Brain microvascular endothelial cell (primary cell): Measurements from ENCODE around the gene NPY5R.

Experiments
- DNase-seq: peaks from one replicate; pipeline ENCODE4 v3.0.0-alpha.2; 2020
- H3K27ac ChIP-seq: fragments of 250-450 bp; sonication (Bioruptor Pico); 2 replicates; pipeline ENCODE4 v1.5.1; 2020; ENCODE audit warnings: mild to moderate bottlenecking, moderate library complexity
- H3K27me3 ChIP-seq: fragments of 250-450 bp; sonication (Bioruptor Pico); replicated peaks from 2 replicates; pipeline ENCODE4 v1.5.1; 2020; ENCODE audit warnings: mild to moderate bottlenecking
- H3K36me3 ChIP-seq: fragments of 250-450 bp; sonication (Bioruptor Pico); replicated peaks from 2 replicates; pipeline ENCODE4 v1.5.1; 2020; ENCODE audit warnings: mild to moderate bottlenecking
- H3K4me3 ChIP-seq: 2 replicates; pipeline ENCODE4 v1.5.1; 2011; ENCODE audit warnings: low read depth, mild to moderate bottlenecking, control low read depth, low read length, moderate library complexity
- in situ Hi-C: cut with HindIII; loops from 2 replicates; pipeline ENCODE4 v1.10.0; 2017; ENCODE audit warnings: low sequenced_read_pairs, low pct_ligation_motif_present
- TF ChIP-seq, protein P1 (sequence below): IDR thresholded peaks from 2 replicates; pipeline ENCODE4 v1.5.1; 2011; ENCODE audit warnings: low read depth, mild to moderate bottlenecking, moderate library complexity, low read length, control low read depth, inconsistent platforms; ENCODE audit errors: missing control alignments

Gene NPY5R

DNA sequence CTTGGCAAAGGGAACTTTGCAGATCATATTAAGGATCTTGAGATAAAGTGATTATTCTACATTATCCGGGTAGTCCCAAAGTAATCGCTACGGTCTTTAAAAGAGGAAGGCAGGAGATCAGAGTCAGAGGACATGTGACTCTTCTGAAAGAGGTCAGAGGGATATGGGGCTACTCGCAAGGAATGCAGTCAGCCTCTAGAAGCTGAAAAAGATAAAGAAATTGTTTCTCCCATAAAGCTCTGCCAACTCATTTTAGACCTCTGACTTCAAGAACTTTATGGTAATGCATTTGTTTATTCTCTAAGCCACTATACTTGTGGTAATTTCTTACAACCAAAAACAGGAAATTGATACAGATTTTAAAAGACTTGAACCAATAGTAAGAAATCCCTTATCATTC lies 48.6 kb downstream of the NPY5R start:
- Histone ChIP-seq H3K4me3 (no peak overlapping the region), H3K27ac (no peak overlapping the region), H3K27me3 (no peaks in the 10 kb centered on the region), H3K36me3 (no peaks in the 10 kb centered on the region)
- in situ Hi-C loops, result no loop called here
- DNase-seq, result no peak
- TF ChIP-seq, protein P1, sequence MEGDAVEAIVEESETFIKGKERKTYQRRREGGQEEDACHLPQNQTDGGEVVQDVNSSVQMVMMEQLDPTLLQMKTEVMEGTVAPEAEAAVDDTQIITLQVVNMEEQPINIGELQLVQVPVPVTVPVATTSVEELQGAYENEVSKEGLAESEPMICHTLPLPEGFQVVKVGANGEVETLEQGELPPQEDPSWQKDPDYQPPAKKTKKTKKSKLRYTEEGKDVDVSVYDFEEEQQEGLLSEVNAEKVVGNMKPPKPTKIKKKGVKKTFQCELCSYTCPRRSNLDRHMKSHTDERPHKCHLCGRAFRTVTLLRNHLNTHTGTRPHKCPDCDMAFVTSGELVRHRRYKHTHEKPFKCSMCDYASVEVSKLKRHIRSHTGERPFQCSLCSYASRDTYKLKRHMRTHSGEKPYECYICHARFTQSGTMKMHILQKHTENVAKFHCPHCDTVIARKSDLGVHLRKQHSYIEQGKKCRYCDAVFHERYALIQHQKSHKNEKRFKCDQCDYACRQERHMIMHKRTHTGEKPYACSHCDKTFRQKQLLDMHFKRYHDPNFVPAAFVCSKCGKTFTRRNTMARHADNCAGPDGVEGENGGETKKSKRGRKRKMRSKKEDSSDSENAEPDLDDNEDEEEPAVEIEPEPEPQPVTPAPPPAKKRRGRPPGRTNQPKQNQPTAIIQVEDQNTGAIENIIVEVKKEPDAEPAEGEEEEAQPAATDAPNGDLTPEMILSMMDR, result no peak

DNA sequence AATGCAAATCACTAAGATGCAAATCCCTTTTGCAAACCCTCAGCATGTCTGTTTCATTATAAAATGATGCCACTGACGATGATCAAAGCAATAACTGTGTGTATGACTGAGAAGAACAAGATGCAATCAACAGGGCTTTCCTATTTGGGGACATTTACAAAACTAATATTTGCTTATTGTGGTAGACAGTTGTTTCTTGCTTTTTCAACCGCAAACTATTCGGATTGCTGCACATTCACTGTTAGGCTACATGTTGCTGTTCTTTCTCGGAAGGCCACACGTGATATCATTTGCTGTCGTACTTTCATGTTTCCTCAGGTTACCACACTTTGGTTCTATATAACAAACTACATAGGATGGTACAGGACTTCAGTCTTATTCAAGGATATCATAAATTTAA lies 49.8 kb downstream of the NPY5R start:
- DNase-seq, result no peak
- Histone ChIP-seq H3K4me3 (no peak overlapping the region), H3K36me3 (no peaks in the 10 kb centered on the region), H3K27ac (no peak overlapping the region), H3K27me3 (no peaks in the 10 kb centered on the region)
- TF ChIP-seq, protein P1, result no peak
- in situ Hi-C loops, result no loop called here

DNA sequence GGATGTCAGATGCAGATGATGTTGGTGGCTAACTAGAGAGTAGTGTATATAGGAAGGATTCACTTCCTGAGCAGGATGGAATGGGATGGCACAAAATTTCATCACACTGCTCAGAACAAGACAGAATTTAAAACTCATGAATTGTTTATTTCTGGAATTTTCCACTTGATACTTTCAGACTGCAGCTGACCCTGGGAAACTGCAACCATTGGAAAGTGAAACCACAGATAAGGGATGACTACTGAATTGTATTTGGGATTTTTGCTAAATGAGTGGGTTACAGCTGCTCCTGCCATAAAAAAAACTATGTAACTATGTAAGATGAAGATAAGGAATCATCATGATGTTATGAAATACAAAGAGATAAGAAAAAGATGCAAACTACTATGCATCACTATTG lies 51.4 kb downstream of the NPY5R start:
- peak overlapping the region; percentile 50 for H3K27ac ChIP-seq
- H3K36me3 ChIP-seq, result no peaks in the 10 kb centered on the region
- in situ Hi-C loops, result no loop called here
- DNase-seq, result peak; percentile 76
- TF ChIP-seq, protein P1, result no peak
- no peak overlapping the region for H3K4me3 ChIP-seq
- H3K27me3 ChIP-seq, result no peaks in the 10 kb centered on the region

DNA sequence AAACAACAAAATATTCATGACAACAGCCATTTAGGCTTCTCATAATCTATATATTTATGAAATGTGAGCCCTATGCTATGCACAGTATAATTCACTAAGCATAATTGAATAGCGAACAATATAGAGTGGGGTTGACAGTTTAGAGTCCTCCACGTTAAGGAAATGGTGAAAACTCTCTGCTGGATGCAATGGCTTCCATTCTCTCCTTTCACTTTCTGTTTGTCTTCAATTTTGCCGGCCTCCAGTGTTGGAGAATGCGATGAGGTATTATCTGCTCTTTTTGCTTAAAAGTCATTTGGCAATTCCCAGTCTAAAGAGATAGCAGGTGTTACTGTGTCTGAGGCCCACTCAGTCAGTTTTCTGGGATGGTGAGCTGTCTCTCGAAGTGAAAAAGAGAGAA lies 52.1 kb downstream of the NPY5R start:
- Histone ChIP-seq H3K4me3 (no peak overlapping the region), H3K36me3 (no peaks in the 10 kb centered on the region), H3K27me3 (no peaks in the 10 kb centered on the region), H3K27ac (no peak overlapping the region)
- TF ChIP-seq, protein P1, result no peak
- no peak for DNase-seq
- in situ Hi-C loops, result no loop called here

DNA sequence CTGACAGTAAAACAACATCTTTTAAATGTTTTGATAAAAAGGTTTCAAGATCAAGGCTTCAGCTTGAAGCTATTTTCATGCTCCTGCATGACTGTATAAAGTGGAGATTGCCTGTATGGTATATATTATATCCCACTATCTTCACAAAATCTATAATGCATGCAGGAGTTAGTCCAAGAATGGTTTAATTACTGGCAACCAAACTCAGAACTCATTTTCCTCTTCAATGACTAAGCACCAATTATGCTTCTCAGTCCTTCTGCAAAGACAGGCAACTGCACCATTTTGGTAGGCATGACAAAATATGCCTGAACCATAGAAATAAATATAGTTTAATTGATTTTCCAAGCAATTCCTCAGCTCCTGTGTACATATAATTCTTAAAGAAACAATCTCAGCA lies 54.5 kb downstream of the NPY5R start:
- no peak for DNase-seq
- TF ChIP-seq, protein P1, result no peak
- H3K27me3 ChIP-seq, result no peaks in the 10 kb centered on the region
- H3K36me3 ChIP-seq, result no peaks in the 10 kb centered on the region
- H3K4me3 ChIP-seq, result no peak overlapping the region
- in situ Hi-C loops, result no loop called here
- H3K27ac ChIP-seq, result no peak overlapping the region

DNA sequence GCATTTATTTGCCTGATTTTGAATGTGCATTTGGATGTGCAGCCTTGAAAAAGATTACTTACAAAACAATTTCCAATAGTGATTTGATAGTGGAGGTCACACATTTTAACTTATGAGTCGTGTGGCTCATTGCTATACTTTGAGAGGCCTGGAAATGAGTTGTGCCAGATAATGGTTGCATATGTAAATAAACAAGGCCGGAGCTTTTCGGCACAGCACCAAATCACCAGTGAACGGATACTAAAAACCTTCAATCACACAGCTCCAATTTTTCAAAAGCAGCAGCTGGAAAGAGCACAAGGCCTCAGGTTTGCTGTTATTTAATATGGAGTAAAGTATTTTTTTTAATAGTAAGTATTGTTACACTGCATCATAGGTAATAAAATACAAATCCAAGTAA lies 57.2 kb downstream of the NPY5R start:
- no peaks in the 10 kb centered on the region for H3K27me3 ChIP-seq
- TF ChIP-seq, protein P1, result no peak
- H3K36me3 ChIP-seq, result no peaks in the 10 kb centered on the region
- in situ Hi-C loops, result no loop called here
- H3K27ac ChIP-seq, result no peak overlapping the region
- DNase-seq, result no peak
- no peak overlapping the region for H3K4me3 ChIP-seq
